Naive thymus-derived CD4-positive, alpha-beta T cell (primary cell): ENCODE results near the gene SHISA5. TPM values are rescaled to one million over a fixed set of nuclear protein-coding genes. Genes with fewer than 3 reads are reported as not detected.
"Not testable (repeated sequence)": the region's sequence is repeated elsewhere in the genome, so short reads cannot be mapped to it uniquely, and the experiment has no call there.

Experiments
- ATAC-seq: fragments of 150-1000 bp; cut with Tn5 transposase; 2 replicates; pipeline ENCODE4 v1.10.0; 2021; ENCODE audit warnings: mild to moderate bottlenecking, moderate library complexity
- CTCF ChIA-PET: fragments of 350-600 bp; sonication (Branson Sonifier 250); formaldehyde crosslinking; loops from one replicate; lab custom pipeline; 2021; ENCODE audit warnings: antibody characterized with exemption; lab: Charles Lee
- POLR2A ChIA-PET: fragments of 350-600 bp; sonication (Branson Sonifier 250); formaldehyde crosslinking; loops from one replicate; lab custom pipeline; 2021; ENCODE audit warnings: antibody characterized with exemption, inconsistent platforms; lab: Charles Lee
- DNase-seq, 9 donors: peaks; one replicate each; pipeline versions ENCODE4 v3.0.0 to v3.0.0-alpha.2; 2020 to 2022; ENCODE audit warnings: mixed read lengths in 1 of 9
- H3K27ac ChIP-seq: one replicate; pipeline ENCODE4 v1.7.0; 2013; ENCODE audit warnings: mild to moderate bottlenecking, low read depth, low read length, moderate library complexity
- H3K27me3 ChIP-seq, 2 donors: one replicate each; pipeline ENCODE4 v1.7.0; 2013; ENCODE audit warnings: low read length in 2 of 2, mild to moderate bottlenecking in 2 of 2, moderate library complexity in 2 of 2; ENCODE audit not compliant: control insufficient read depth in 2 of 2, insufficient read depth in 2 of 2
- H3K36me3 ChIP-seq, 3 experiments: 1 replicate in 2 of 3; 2 replicates in 1 of 3; pipeline ENCODE4 v1.7.0; 2013; ENCODE audit warnings: low read length in 3 of 3, mild to moderate bottlenecking in 3 of 3, moderate library complexity in 1 of 3; ENCODE audit not compliant: insufficient read depth in 3 of 3, control insufficient read depth in 2 of 3
- H3K4me1 ChIP-seq, 2 donors: one replicate each; pipeline ENCODE4 v1.7.0; 2013; ENCODE audit warnings: low read length in 2 of 2, mild to moderate bottlenecking in 2 of 2, moderate library complexity in 1 of 2; ENCODE audit not compliant: control insufficient read depth in 2 of 2, insufficient read depth in 2 of 2
- H3K4me3 ChIP-seq: 2 replicates; pipeline ENCODE4 v1.7.0; 2013; ENCODE audit warnings: mild to moderate bottlenecking, low read length
- H3K9me3 ChIP-seq, 3 experiments: 1 replicate in 2 of 3; 2 replicates in 1 of 3; pipeline ENCODE4 v1.7.0; 2013; ENCODE audit warnings: low read length in 3 of 3; ENCODE audit not compliant: control insufficient read depth in 2 of 3
- H3K27ac Mint-ChIP-seq, 9 donors: one replicate each; pipeline ENCODE4 v1.8.0; 2020 to 2022; ENCODE audit warnings: mixed read lengths in 9 of 9, mild to moderate bottlenecking in 8 of 9, moderate library complexity in 5 of 9, inconsistent platforms in 2 of 9
- H3K27me3 Mint-ChIP-seq, 5 donors: one replicate each; pipeline ENCODE4 v1.8.0; 2021 to 2022; ENCODE audit warnings: mixed read lengths in 5 of 5, mild to moderate bottlenecking in 1 of 5
- H3K36me3 Mint-ChIP-seq, 5 donors: one replicate each; pipeline ENCODE4 v1.8.0; 2020 to 2022; ENCODE audit warnings: mixed read lengths in 5 of 5, mild to moderate bottlenecking in 3 of 5, inconsistent platforms in 1 of 5
- H3K4me1 Mint-ChIP-seq, 7 donors: one replicate each; pipeline ENCODE4 v1.8.0; 2020 to 2022; ENCODE audit warnings: mixed read lengths in 7 of 7, mild to moderate bottlenecking in 3 of 7, inconsistent platforms in 1 of 7
- H3K4me3 Mint-ChIP-seq, 10 donors: one replicate each; pipeline ENCODE4 v1.8.0; 2020 to 2022; ENCODE audit warnings: mild to moderate bottlenecking in 10 of 10, mixed read lengths in 10 of 10, moderate library complexity in 6 of 10, inconsistent platforms in 2 of 10
- H3K9me3 Mint-ChIP-seq, 11 donors: one replicate each; pipeline ENCODE4 v1.8.0; 2020 to 2022; ENCODE audit warnings: mixed read lengths in 11 of 11, mild to moderate bottlenecking in 4 of 11, inconsistent platforms in 1 of 11, moderate library complexity in 1 of 11
- intact Hi-C, 2 donors: fragments of 100-400 bp; cut with micrococcal nuclease; formaldehyde crosslinking; loops; one replicate each; pipeline ENCODE4 v1.15.1; 2023
- polyA plus RNA-seq, 2 donors: library from polyadenylated mRNA; unstranded; fragments of 300-500 nt; fragmentation: Illumina TruSeq; gene quantifications; one replicate each; pipeline ENCODE4 v1.2.3, GENCODE V29; 2021
- total RNA-seq, 6 experiments: library from RNA in 5 of 6; stranded (reverse) in 5 of 6; gene quantifications; 1 replicate in 5 of 6; 2 replicates in 1 of 6; pipeline ENCODE4 v1.2.3 and lab custom pipeline; 2021 to 2026

SHISA5 gene, protein sequence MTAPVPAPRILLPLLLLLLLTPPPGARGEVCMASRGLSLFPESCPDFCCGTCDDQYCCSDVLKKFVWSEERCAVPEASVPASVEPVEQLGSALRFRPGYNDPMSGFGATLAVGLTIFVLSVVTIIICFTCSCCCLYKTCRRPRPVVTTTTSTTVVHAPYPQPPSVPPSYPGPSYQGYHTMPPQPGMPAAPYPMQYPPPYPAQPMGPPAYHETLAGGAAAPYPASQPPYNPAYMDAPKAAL
- total RNA-seq, result 100 to 1,000 TPM; 147 to 236 (median 182) TPM
- 100 to 1,000 TPM; 348 to 383 TPM for polyA plus RNA-seq
- 111 reads per million, percentile 86 among the genes with 10 or more reads in this experiment for total RNA-seq (lab: John Stamatoyannopoulos, UW)

DNA sequence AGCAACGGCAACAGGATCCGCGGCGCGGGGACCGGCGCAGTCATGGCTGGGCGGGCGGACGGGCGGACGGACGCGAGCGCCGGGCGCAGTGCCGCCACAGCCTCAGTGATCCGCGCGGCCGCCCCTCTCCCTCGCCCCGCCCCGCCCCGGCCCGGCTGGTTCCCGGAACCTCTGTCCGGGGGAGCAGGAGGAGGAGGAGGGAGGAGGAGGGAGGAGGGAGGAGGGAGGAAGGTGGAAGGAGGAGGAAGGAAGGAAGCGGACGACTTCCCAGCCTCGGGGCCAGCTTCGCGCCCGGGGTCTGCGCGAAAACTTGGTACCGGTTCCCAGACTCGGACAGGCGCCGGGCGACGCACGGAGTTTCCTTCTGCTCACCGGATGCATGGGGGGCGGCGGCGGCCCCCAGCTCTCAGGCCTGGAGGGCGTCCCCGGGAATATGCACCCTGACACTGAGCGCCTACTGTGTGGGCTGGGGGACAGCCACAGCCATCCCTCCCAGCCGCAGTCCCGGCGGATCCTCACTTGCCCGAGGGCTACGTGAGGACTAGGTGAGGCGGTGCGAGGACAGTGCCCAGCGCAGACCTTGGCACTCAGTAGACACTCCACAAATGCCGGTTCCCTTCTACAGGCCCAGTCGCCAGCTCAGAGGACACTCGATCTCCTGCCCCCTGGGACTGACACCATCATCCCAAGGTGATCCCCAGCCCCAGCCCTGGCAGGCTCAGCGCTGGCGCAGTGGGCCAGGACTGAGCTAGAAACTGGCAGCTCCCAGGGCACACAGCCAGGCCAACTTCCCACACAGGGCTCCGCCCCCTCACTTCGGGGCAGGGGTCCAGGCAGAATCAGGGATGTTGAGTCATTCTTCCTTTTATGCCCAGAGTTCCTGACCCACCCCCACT lies at the start of gene SHISA5:
TSS of gene SHISA5 (minus strand) at position 124 of the 896 bp plus-strand sequence. CDS start at position 44, 80 bp downstream.
- H3K9me3 Mint-ChIP-seq, result no peaks in the 10 kb centered on the region
- CTCF ChIA-PET, result interaction anchor here (0.6 to 2.6 kb wide), 9 partner anchors 32 to 1880 kb away, joined by 3 to 18 read pairs (median 8); partner anchors contain the start of genes ATRIP, CCDC51 and TMA7
- H3K4me3 Mint-ChIP-seq, result peak within 1 kb of the TSS; percentile 72 to 87 (median 82)
- no peaks in the 10 kb centered on the region for H3K27me3 Mint-ChIP-seq
- H3K4me1 Mint-ChIP-seq, result peaks cover 42 to 69% (median 62%) of the 10 kb centered on the region in 7 donors
- intact Hi-C loops, result loop anchor here in 1 of 2 donors (1.0 kb wide), 1 partner anchor 152 kb away; no protein-coding TSS in a partner anchor
- H3K27ac Mint-ChIP-seq, result peak within 1 kb of the TSS in 8 of 9 donors; percentile 75 to 90 (median 84)
- peaks cover 28 to 43% of the 10 kb centered on the region in 2 donors for H3K4me1 ChIP-seq
- peak within 1 kb of the TSS; percentile 69 for H3K4me3 ChIP-seq
- no peaks in the 10 kb centered on the region for H3K36me3 ChIP-seq
- peak; percentile 66 for ATAC-seq
- no peaks in the 10 kb centered on the region for H3K9me3 ChIP-seq
- H3K36me3 Mint-ChIP-seq, result peaks cover 0 to 13% (median 6%) of the 10 kb centered on the region in 5 donors
- H3K27me3 ChIP-seq, result no peaks in the 10 kb centered on the region
- POLR2A ChIA-PET, result interaction anchor here (0.5 to 3.5 kb wide), 14 partner anchors 10 to 783 kb away, joined by 3 to 28 read pairs (median 4); partner anchors contain the start of genes ATRIP, CCDC51 and TMA7
- peak; percentile 16 to 70 (median 42) for DNase-seq
- H3K27ac ChIP-seq, result peak within 1 kb of the TSS; percentile 72

DNA sequence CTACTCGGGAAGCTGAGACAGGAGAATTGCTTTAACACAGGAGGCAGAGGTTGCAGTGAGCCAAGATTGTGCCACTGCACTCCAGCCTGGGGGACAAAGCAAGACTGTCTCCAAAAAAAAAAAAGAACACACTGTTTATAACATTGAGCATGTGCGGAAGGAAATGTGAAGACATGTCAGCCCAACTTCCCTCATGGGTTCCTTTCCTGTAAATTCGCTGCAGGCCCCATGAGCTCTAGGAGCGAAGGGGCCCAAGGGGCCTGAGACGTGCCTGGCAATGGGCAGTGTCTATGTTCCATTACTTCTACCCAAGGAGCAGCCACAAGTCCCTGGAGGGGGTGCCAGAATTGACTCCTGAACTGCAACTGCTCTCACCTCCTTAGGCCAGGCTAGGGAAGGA lies 49.4 kb upstream of the SHISA5 start:
- POLR2A ChIA-PET, result interaction anchor here (0.6 kb wide), 1 partner anchor 83 kb away, joined by 3 read pairs; no protein-coding TSS in a partner anchor
- no peak overlapping the region for H3K27ac Mint-ChIP-seq
- Histone ChIP-seq H3K4me3 (no peak overlapping the region), H3K36me3 (no peaks in the 10 kb centered on the region), H3K9me3 (no peaks in the 10 kb centered on the region), H3K4me1 (peaks cover 5 to 10% of the 10 kb centered on the region in 2 donors), H3K27ac (no peak overlapping the region), H3K27me3 (no peaks in the 10 kb centered on the region)
- peaks cover 11 to 67% (median 22%) of the 10 kb centered on the region in 7 donors for H3K4me1 Mint-ChIP-seq
- DNase-seq, result no peak
- H3K36me3 Mint-ChIP-seq, result peaks cover 0 to 20% (median 0%) of the 10 kb centered on the region in 5 donors
- CTCF ChIA-PET, result interaction anchor here (0.8 to 10.7 kb wide), 2 partner anchors 117 to 152 kb away, joined by 4 to 187 read pairs; no protein-coding TSS in a partner anchor
- ATAC-seq, result no peak
- peak overlapping the region in 2 of 10 donors; percentile 18 to 20 for H3K4me3 Mint-ChIP-seq
- intact Hi-C loops, result loop anchor here (10.0 kb wide), 3 partner anchors 309 to 1039 kb away; partner anchors contain the start of genes ELP6 (in 1 of the 2), SLC25A20 (in 1 of the 2) and ZNF589 (in 1 of the 2)
- no peaks in the 10 kb centered on the region for H3K9me3 Mint-ChIP-seq
- peaks cover 0 to 3% (median 0%) of the 10 kb centered on the region in 5 donors for H3K27me3 Mint-ChIP-seq

DNA sequence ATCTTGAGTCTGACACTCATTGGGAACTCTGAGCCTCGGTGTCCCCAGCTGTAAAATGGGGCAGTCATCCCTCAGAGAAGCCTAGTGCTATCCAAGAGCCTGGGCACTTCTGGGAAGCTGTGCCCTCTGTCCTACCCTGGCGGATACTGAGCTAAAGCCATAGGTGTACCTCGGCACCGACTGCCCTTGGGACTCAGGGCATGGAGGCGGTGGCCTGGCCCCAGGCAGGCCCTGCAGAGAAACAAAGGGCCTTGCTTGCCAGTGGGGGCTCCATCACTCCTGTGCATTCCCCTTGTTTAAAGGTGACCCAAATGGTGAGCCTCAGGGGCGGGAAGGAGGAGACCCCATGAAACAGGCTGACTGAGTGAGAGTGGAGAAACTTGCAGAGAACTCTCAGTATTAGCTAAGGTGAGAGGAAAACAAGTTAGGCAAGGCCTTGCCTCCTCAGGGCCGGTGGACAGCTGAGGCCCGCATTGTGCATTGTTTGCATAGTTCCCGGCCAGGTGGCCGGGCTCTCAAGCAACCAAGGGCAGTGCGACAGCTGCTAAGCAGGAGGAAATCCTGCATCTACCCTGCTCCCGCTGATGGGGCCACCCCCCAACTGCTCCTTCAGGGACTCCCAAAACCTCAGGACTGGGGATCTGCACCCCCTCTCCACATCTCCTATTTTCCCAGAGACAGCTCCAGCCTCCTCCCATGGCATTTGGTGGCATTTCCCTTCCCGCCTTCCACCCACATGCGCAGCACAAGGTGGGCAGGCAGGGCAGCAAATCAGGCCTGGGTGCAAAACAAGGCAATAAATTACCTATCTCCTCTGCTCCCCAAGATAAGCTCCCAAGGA lies 48.4 kb upstream of the SHISA5 start:
- Histone ChIP-seq H3K9me3 (no peaks in the 10 kb centered on the region), H3K36me3 (no peaks in the 10 kb centered on the region), H3K27me3 (no peaks in the 10 kb centered on the region), H3K27ac (no peak overlapping the region), H3K4me1 (peaks cover 5% of the 10 kb centered on the region in 2 donors), H3K4me3 (no peak overlapping the region)
- peaks cover 6 to 62% (median 16%) of the 10 kb centered on the region in 7 donors for H3K4me1 Mint-ChIP-seq
- ChIA-PET CTCF (interaction anchor here (1.1 to 10.7 kb wide), 4 partner anchors 10 to 151 kb away, joined by 3 to 187 read pairs (median 15); no protein-coding TSS in a partner anchor), POLR2A (interaction anchor here (0.8 to 0.9 kb wide), 2 partner anchors 111 to 155 kb away, joined by 3 read pairs; no protein-coding TSS in a partner anchor)
- DNase-seq, result no peak
- H3K4me3 Mint-ChIP-seq, result no peak overlapping the region
- H3K27ac Mint-ChIP-seq, result peak overlapping the region in 1 of 9 donors; percentile 42
- ATAC-seq, result no peak
- peaks cover 0 to 20% (median 0%) of the 10 kb centered on the region in 5 donors for H3K36me3 Mint-ChIP-seq
- peaks cover 0 to 3% (median 0%) of the 10 kb centered on the region in 5 donors for H3K27me3 Mint-ChIP-seq
- no peaks in the 10 kb centered on the region for H3K9me3 Mint-ChIP-seq
- intact Hi-C loops, result loop anchor here (10.0 kb wide), 3 partner anchors 308 to 1038 kb away; partner anchors contain the start of genes ELP6 (in 1 of the 2), SLC25A20 (in 1 of the 2) and ZNF589 (in 1 of the 2)

DNA sequence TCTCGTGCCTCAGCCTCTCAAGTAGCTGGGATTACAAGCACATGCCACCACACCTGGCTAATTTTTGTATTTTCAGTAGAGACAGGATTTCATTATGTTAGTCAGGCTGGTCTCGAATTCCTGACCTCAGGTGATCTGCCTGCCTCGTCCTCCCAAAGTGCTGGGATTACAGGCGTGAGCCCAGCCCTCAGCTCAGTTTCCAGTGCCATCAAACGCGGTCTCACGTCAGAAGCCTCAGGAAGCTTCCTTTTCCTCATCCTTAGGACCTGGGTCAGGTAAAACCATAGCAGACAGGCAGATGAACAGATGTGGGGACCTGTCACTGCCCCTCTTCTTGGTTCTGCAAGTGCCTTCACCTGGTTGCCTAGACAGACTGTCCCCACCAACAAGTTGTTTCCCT lies 47.7 kb upstream of the SHISA5 start:
- H3K27me3 Mint-ChIP-seq, H3K27me3 ChIP-seq, H3K9me3 ChIP-seq, DNase-seq, ATAC-seq, H3K27ac ChIP-seq, H3K36me3 ChIP-seq, H3K4me1 ChIP-seq, H3K27ac Mint-ChIP-seq, H3K4me3 ChIP-seq, H3K9me3 Mint-ChIP-seq, H3K4me3 Mint-ChIP-seq: not testable (repeated sequence)
- ChIA-PET POLR2A (interaction anchor here (0.8 kb wide), 1 partner anchor 111 kb away, joined by 3 read pairs; no protein-coding TSS in a partner anchor), CTCF (interaction anchor here (0.9 to 10.7 kb wide), 4 partner anchors 43 to 150 kb away, joined by 3 to 187 read pairs (median 15); no protein-coding TSS in a partner anchor)
- intact Hi-C loops, result loop anchor here (10.0 kb wide), 3 partner anchors 307 to 1037 kb away; partner anchors contain the start of genes ELP6 (in 1 of the 2), SLC25A20 (in 1 of the 2) and ZNF589 (in 1 of the 2)
- H3K36me3 Mint-ChIP-seq, result peaks cover 0 to 23% (median 0%) of the 10 kb centered on the region in 5 donors
- H3K4me1 Mint-ChIP-seq, result peaks cover 6 to 55% (median 17%) of the 10 kb centered on the region in 7 donors
